HepG2 (cell line): ENCODE measurements around the gene PSD4. TPM values are rescaled to one million over a fixed set of nuclear protein-coding genes. Genes with fewer than 3 reads are reported as not detected.
A peak's percentile ranks its signal among the peaks of the same experiment; 100 is the strongest.

ENCODE experiments used
- ARNT2 ChIP-seq: sonication (generic); formaldehyde crosslinking; IDR thresholded peaks from 2 replicates; pipeline ENCODE4 v1.8.0; 2022; ENCODE audit warnings: mild to moderate bottlenecking, low read depth, missing genetic modification reagents, moderate library complexity
- ATM ChIP-seq: fragments of 450-650 bp; IDR thresholded peaks from 2 replicates; pipeline ENCODE4 v1.7.1; 2017; ENCODE audit warnings: mild to moderate bottlenecking, borderline replicate concordance
- ELF4 ChIP-seq: sonication (generic); formaldehyde crosslinking; IDR thresholded peaks from 2 replicates; pipeline ENCODE4 v1.5.0; 2020; ENCODE audit warnings: missing genetic modification reagents, mild to moderate bottlenecking, moderate library complexity, borderline replicate concordance
- FOSL1 ChIP-seq: sonication (generic); formaldehyde crosslinking; IDR thresholded peaks from 2 replicates; pipeline ENCODE4 v1.9.0; 2021; ENCODE audit warnings: missing genetic modification reagents, borderline replicate concordance
- FOXA3 ChIP-seq: IDR thresholded peaks from 2 replicates; pipeline ENCODE4 v1.6.1; 2016; ENCODE audit warnings: missing genetic modification reagents, missing compliant biosample characterization
- GZF1 ChIP-seq: sonication (generic); formaldehyde crosslinking; IDR thresholded peaks from 2 replicates; pipeline ENCODE4 v1.5.1; 2020; ENCODE audit warnings: mild to moderate bottlenecking, missing genetic modification reagents
- HMG20A ChIP-seq: IDR thresholded peaks from 2 replicates; pipeline ENCODE4 v1.6.1; 2016; ENCODE audit warnings: borderline replicate concordance
- ISX ChIP-seq: sonication (generic); formaldehyde crosslinking; conservative IDR thresholded peaks from 2 replicates; pipeline ENCODE4 v1.5.0; 2020; ENCODE audit warnings: missing genetic modification reagents
- MAZ ChIP-seq, 2 experiments: sonication (generic) in 1 of 2; formaldehyde crosslinking in 1 of 2; IDR thresholded peaks; 2 replicates each; pipeline versions ENCODE4 v1.5.0 to v1.6.1; 2012 to 2020; ENCODE audit warnings: low read depth in 2 of 2, mild to moderate bottlenecking in 2 of 2, borderline replicate concordance in 1 of 2, improper control_type of control experiment in 1 of 2, low read length in 1 of 2, missing genetic modification reagents in 1 of 2, moderate library complexity in 1 of 2
- NCOA1 ChIP-seq: sonication (generic); formaldehyde crosslinking; IDR thresholded peaks from 2 replicates; pipeline ENCODE4 v1.9.0; 2021; ENCODE audit warnings: missing genetic modification reagents
- PHF21A ChIP-seq: sonication (generic); formaldehyde crosslinking; IDR thresholded peaks from 2 replicates; pipeline ENCODE4 v1.5.0; 2020; ENCODE audit warnings: mild to moderate bottlenecking, missing genetic modification reagents
- POLR2A ChIP-seq, 2 experiments: IDR thresholded peaks; 2 replicates each; pipeline ENCODE4 v1.6.1; 2011; ENCODE audit warnings: low read depth in 2 of 2, low read length in 2 of 2, mild to moderate bottlenecking in 1 of 2, moderate library complexity in 1 of 2; ENCODE audit not compliant: insufficient read depth in 1 of 2
- SOX13 ChIP-seq, 3 experiments: fragments of 450-650 bp in 1 of 3; sonication (generic) in 1 of 3; formaldehyde crosslinking in 1 of 3; IDR thresholded peaks in 2 of 3; conservative IDR thresholded peaks in 1 of 3; 2 replicates each; pipeline versions ENCODE4 v1.5.0 to v1.6.1; 2016 to 2020; ENCODE audit warnings: antibody characterized with exemption in 1 of 3, mild to moderate bottlenecking in 1 of 3, missing compliant biosample characterization in 1 of 3, missing genetic modification reagents in 1 of 3, moderate library complexity in 1 of 3
- SP4 ChIP-seq: sonication (generic); formaldehyde crosslinking; IDR thresholded peaks from 2 replicates; pipeline ENCODE4 v1.8.1; 2023; ENCODE audit warnings: mild to moderate bottlenecking, missing genetic modification reagents
- SPEN ChIP-seq: sonication (generic); formaldehyde crosslinking; IDR thresholded peaks from 2 replicates; pipeline ENCODE4 v1.5.1; 2020; ENCODE audit warnings: low read depth, mild to moderate bottlenecking, missing genetic modification reagents
- TSC22D2 ChIP-seq: sonication (generic); formaldehyde crosslinking; IDR thresholded peaks from 2 replicates; pipeline ENCODE4 v1.5.1; 2020; ENCODE audit warnings: missing genetic modification reagents, mild to moderate bottlenecking, borderline replicate concordance
- WIZ ChIP-seq: sonication (generic); formaldehyde crosslinking; IDR thresholded peaks from 2 replicates; pipeline ENCODE4 v1.5.1; 2020; ENCODE audit warnings: mild to moderate bottlenecking, missing genetic modification reagents
- ZFX ChIP-seq: sonication (generic); formaldehyde crosslinking; IDR thresholded peaks from 2 replicates; pipeline ENCODE4 v1.4.0; 2020; ENCODE audit warnings: mild to moderate bottlenecking, low read depth, missing genetic modification reagents, moderate library complexity
- ZKSCAN5 ChIP-seq: sonication (generic); formaldehyde crosslinking; IDR thresholded peaks from 2 replicates; pipeline ENCODE4 v1.5.1; 2020; ENCODE audit warnings: mild to moderate bottlenecking, missing genetic modification reagents
- ZNF430 ChIP-seq: sonication (generic); formaldehyde crosslinking; IDR thresholded peaks from 2 replicates; pipeline ENCODE4 v1.9.0; 2021; ENCODE audit warnings: mild to moderate bottlenecking, missing genetic modification reagents
- polyA plus RNA-seq, 8 experiments: library from polyadenylated mRNA; depleted of rRNA in 3 of 8; stranded (reverse) in 7 of 8; unstranded in 1 of 8; fragments of >200 nt; fragmentation: Illumina TruSeq in 4 of 8; extraction: Trizol in 4 of 8; gene quantifications; 2 replicates each; pipeline versions ENCODE4 v1.2.1 to v1.2.3, GENCODE V29; 2011 to 2016; ENCODE audit warnings: low read depth in 4 of 8, missing spikeins in 1 of 8, mixed read lengths in 1 of 8; ENCODE audit not compliant: insufficient read depth in 1 of 8
- total RNA-seq, 5 experiments: library from RNA; depleted of rRNA; stranded (reverse); fragments of >200 nt; fragmentation: Illumina TruSeq; extraction: Trizol; gene quantifications; 2 replicates each; pipeline ENCODE4 v1.2.3, GENCODE V29; 2016; ENCODE audit warnings: low read depth in 1 of 5
- TF ChIP-seq, protein P1 (sequence below): sonication (generic); formaldehyde crosslinking; IDR thresholded peaks from 2 replicates; pipeline ENCODE4 v1.8.0; 2022; ENCODE audit warnings: mild to moderate bottlenecking, missing genetic modification reagents, moderate library complexity
- TF ChIP-seq, protein P2 (sequence below): sonication (generic); formaldehyde crosslinking; IDR thresholded peaks from 2 replicates; pipeline ENCODE4 v1.4.0; 2020; ENCODE audit warnings: missing genetic modification reagents
- TF ChIP-seq, protein P3 (sequence below): sonication (generic); formaldehyde crosslinking; IDR thresholded peaks from 2 replicates; pipeline ENCODE4 v1.8.0; 2022; ENCODE audit warnings: low read depth, missing genetic modification reagents

PSD4 gene
- total and polyA plus RNA-seq, 2 of the 13 experiments (the other 11 are each of a cell fraction or from before 2014, with no cell fraction given): 5.8 to 9.4 TPM

DNA sequence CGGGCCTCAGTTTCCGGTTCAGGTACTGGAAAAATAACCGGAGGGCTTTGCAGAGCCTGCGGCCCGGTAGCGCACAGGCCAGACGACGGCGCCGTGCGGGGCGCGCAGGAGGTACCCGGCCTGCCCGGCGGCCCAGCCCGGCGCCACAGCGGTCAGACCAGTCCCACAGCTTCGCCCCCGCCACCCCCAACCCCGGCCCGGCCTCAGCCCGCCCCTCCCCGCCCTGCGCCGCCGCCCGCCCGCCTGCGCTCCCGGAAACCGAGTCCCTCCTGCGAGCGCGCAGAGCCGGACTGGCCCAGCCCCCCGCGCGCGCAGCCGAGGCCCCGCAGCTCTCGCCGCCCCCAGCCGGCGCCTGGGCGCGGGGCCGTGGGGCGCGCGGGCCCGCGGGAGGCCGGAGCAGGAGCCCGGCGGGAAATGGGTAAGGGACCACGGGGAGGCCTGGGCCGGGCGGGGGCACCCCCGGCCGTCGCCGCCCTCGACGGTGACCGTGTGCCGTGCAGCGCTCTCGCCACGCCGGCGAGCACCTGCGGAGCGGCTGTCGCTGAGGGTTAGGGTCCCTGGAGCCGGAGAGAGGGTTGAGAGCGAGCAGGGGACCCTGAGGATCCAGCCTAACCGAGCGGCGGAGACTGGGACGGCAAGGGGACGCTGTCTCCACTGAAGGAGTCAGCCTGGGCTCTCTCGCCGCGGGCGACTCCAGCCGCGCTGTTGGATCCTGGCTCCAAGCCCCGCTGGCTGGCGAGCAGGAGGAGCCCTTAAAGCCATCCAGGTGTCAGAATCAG is 16.5 kb upstream of the PSD4 start (continued):
- 0 out of 2 replicates have a peak, but pooled peaks have one; percentile 2 for TF ChIP-seq FOXA3 (CRISPR knock-in tag)
- 0 out of 2 replicates have a peak, but pooled peaks have one; percentile 21 for TF ChIP-seq GZF1 (CRISPR knock-in tag)
- TF ChIP-seq, protein P1, sequence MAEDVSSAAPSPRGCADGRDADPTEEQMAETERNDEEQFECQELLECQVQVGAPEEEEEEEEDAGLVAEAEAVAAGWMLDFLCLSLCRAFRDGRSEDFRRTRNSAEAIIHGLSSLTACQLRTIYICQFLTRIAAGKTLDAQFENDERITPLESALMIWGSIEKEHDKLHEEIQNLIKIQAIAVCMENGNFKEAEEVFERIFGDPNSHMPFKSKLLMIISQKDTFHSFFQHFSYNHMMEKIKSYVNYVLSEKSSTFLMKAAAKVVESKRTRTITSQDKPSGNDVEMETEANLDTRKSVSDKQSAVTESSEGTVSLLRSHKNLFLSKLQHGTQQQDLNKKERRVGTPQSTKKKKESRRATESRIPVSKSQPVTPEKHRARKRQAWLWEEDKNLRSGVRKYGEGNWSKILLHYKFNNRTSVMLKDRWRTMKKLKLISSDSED (CRISPR knock-in tag): 0 out of 2 replicates have a peak, but pooled peaks have one; percentile 59
- TF ChIP-seq ZKSCAN5 (CRISPR knock-in tag): no peak
- no peak for TF ChIP-seq MAZ (IDR thresholded peaks at IDR 0.05; ENCODE audit: borderline replicate concordance, low read depth, low read length)
- peak; percentile 65 for TF ChIP-seq MAZ (CRISPR knock-in tag; IDR thresholded peaks at IDR 0.05; ENCODE audit: low read depth)
- peak; percentile 68 for TF ChIP-seq ZFX (CRISPR knock-in tag)
- TF ChIP-seq SOX13 (IDR thresholded peaks at IDR 0.05): no peak
- TF ChIP-seq SOX13 (CRISPR knock-in tag; conservative IDR thresholded peaks at IDR 0.05 in 1 of 2, IDR thresholded peaks at IDR 0.05 in 1 of 2): no peak
- no peak for TF ChIP-seq ATM
- 0 out of 2 replicates have a peak, but pooled peaks have one; percentile 11 for TF ChIP-seq ELF4 (CRISPR knock-in tag)
- peak in 1 of 2 experiments; percentile 59; a peak in 1 of 4 replicates for TF ChIP-seq POLR2A (IDR thresholded peaks at IDR 0.05; ENCODE audit: insufficient read depth in 1 of 2, low read depth in 2 of 2, low read length in 2 of 2)
- 0 out of 2 replicates have a peak, but pooled peaks have one; percentile 4 for TF ChIP-seq HMG20A (CRISPR knock-in tag)
- TF ChIP-seq, protein P2, sequence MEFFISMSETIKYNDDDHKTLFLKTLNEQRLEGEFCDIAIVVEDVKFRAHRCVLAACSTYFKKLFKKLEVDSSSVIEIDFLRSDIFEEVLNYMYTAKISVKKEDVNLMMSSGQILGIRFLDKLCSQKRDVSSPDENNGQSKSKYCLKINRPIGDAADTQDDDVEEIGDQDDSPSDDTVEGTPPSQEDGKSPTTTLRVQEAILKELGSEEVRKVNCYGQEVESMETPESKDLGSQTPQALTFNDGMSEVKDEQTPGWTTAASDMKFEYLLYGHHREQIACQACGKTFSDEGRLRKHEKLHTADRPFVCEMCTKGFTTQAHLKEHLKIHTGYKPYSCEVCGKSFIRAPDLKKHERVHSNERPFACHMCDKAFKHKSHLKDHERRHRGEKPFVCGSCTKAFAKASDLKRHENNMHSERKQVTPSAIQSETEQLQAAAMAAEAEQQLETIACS (CRISPR knock-in tag): peak; percentile 71
- TF ChIP-seq ARNT2 (CRISPR knock-in tag): peak; percentile 66; the same call in 1 of the 2 replicates
- TF ChIP-seq SPEN (CRISPR knock-in tag): peak; percentile 30
- 0 out of 2 replicates have a peak, but pooled peaks have one; percentile 51 for TF ChIP-seq ISX (CRISPR knock-in tag)
- TF ChIP-seq NCOA1: peak; percentile 29; the same call in 1 of the 2 replicates
- no peak for TF ChIP-seq FOSL1 (CRISPR knock-in tag)
- TF ChIP-seq WIZ (CRISPR knock-in tag): 0 out of 2 replicates have a peak, but pooled peaks have one; percentile 47
- no peak; the same call in 1 of the 2 replicates for TF ChIP-seq SP4 (CRISPR knock-in tag)
- peak; percentile 67 for TF ChIP-seq ZNF430 (CRISPR knock-in tag)
- TF ChIP-seq, protein P3, sequence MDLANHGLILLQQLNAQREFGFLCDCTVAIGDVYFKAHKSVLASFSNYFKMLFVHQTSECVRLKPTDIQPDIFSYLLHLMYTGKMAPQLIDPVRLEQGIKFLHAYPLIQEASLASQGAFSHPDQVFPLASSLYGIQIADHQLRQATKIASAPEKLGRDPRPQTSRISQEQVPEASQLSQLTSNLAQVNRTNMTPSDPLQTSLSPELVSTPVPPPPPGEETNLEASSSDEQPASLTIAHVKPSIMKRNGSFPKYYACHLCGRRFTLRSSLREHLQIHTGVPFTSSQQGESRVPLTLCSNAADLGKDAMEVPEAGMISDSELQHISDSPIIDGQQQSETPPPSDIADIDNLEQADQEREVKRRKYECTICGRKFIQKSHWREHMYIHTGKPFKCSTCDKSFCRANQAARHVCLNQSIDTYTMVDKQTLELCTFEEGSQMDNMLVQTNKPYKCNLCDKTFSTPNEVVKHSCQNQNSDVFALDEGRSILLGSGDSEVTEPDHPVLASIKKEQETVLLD: peak; percentile 47; the same call in 1 of the 2 replicates
- TF ChIP-seq PHF21A (CRISPR knock-in tag): no peak
- TF ChIP-seq TSC22D2 (CRISPR knock-in tag): peak; percentile 21; the same call in 1 of the 2 replicates
